Ovary (tissue), 9 donors: ENCODE results near the gene PKN2. TPM values are rescaled to one million over a fixed set of nuclear protein-coding genes. Genes with fewer than 3 reads are reported as not detected.

ENCODE experiments used
- DNase-seq, 5 donors: peaks; one replicate each; pipeline ENCODE4 v3.0.0-alpha.2; 2019 to 2020
- H3K27ac ChIP-seq, 2 donors: fragments of 200-600 bp; one replicate each; pipeline versions ENCODE4 v1.5.1 to v1.8.0; 2019 to 2022
- H3K27me3 ChIP-seq: fragments of 200-600 bp; one replicate; pipeline ENCODE4 v1.8.0; 2022
- H3K36me3 ChIP-seq: fragments of 200-600 bp; sonication (generic); one replicate; pipeline ENCODE4 v1.5.1; 2019
- H3K4me1 ChIP-seq: one replicate; pipeline ENCODE4 v1.8.1; 2013; ENCODE audit warnings: mild to moderate bottlenecking, moderate library complexity; ENCODE audit not compliant: insufficient read depth
- H3K4me3 ChIP-seq: fragments of 200-600 bp; sonication (generic); one replicate; pipeline ENCODE4 v1.5.1; 2017
- H3K9me3 ChIP-seq, 2 donors: fragments of 200-600 bp in 1 of 2; sonication (generic) in 1 of 2; one replicate each; pipeline versions ENCODE4 v1.5.1 to v1.8.1; 2013 to 2019; ENCODE audit warnings: mild to moderate bottlenecking in 1 of 2, moderate library complexity in 1 of 2
- CTCF ChIP-seq, 3 donors: fragments of 450-650 bp in 2 of 3; fragments of 200-600 bp in 1 of 3; IDR thresholded peaks; one replicate each; pipeline versions ENCODE4 v1.5.1 to v1.8.0; 2016 to 2022; ENCODE audit warnings: antibody characterized with exemption in 3 of 3, mild to moderate bottlenecking in 1 of 3
- EP300 ChIP-seq: sonication (generic); formaldehyde crosslinking; IDR thresholded peaks from one replicate; pipeline ENCODE4 v1.6.1; 2017; ENCODE audit warnings: antibody characterized with exemption
- POLR2A ChIP-seq: fragments of 450-650 bp; IDR thresholded peaks from one replicate; pipeline ENCODE4 v1.6.1; 2017; ENCODE audit warnings: antibody characterized with exemption, mild to moderate bottlenecking, moderate library complexity
- WGBS, 3 donors: extraction: QIAGEN DNeasy Blood & Tissue Kit in 1 of 3; methylation state at CpG; one replicate each; pipeline versions ENCODE4 v1.1.5 to v1.1.7; 2013 to 2017; 5-methylcytosine and 5-hydroxymethylcytosine counted together
- intact Hi-C, 4 donors: fragments of 100-400 bp; cut with DNase I; formaldehyde crosslinking; loops; one replicate each; pipeline versions ENCODE4 v1.11.0 to v1.15.1; 2022 to 2023
- polyA plus RNA-seq, 2 donors: library from polyadenylated mRNA; stranded (reverse); fragments of 200-250 nt in 1 of 2; fragments of 350-450 nt in 1 of 2; fragmentation: Illumina TruSeq in 1 of 2; extraction: RNeasy Lipid Tissue Mini Kit (QIAGEN cat#74804) in 1 of 2; gene quantifications; one replicate each; pipeline ENCODE4 v1.2.3, GENCODE V29; 2013 to 2014
- total RNA-seq, 7 donors: library from RNA; depleted of rRNA in 2 of 7; stranded (reverse); fragments of >200 nt in 2 of 7; fragmentation: NEBNext Ultra II Directional in 3 of 7; extraction: Animal tissue kit (Norgen Biotek cat#: 25700) in 3 of 7; gene quantifications; one replicate each; pipeline versions ENCODE4 v1.1.0 to v1.2.4, GENCODE V29; 2016 to 2023
- donor health status: DM: no; HTN: no; CAD: no; lungs with moderate emphysema.
- donor health status: DM: no; HTN: no; CAD: no.
- donor health status: Bipolar disorder and iron deficiency.
- donor health status: DM: yes; HTN: yes; CAD: no.
- donor health status: DM: no; HTN: no; CAD: no.
- donor health status: DM: yes; HTN: yes; CAD: no.

PKN2 gene
- total and polyA plus RNA-seq, 9 donors, result 17.8 to 58.9 (median 48.6) TPM

- Histone ChIP-seq H3K36me3 (no peaks in the 10 kb centered on the region), H3K27me3 (no peaks in the 10 kb centered on the region), H3K4me3 (no peak overlapping the region), H3K27ac (no peak overlapping the region), H3K4me1 (no peaks in the 10 kb centered on the region), H3K9me3 (no peaks in the 10 kb centered on the region)
- no peak for TF ChIP-seq POLR2A
- no peak for TF ChIP-seq EP300
- no peak for TF ChIP-seq CTCF (IDR thresholded peaks at IDR 0.05)
- no peak for DNase-seq
- intact Hi-C loops, result no loop called here
- 88 to 93% (median 92%) methylated on average over 2 of the region's 2 CpGs for WGBS, 3 donors
These were observed 99.1 kb downstream of the PKN2 start for GRCh38 chr1:88783145-88783544.

GRCh38 chr1:88784551-88784950 is 100.5 kb downstream of the PKN2 start:
- intact Hi-C loops, result no loop called here
- no peak for DNase-seq
- WGBS, 3 donors, result 97 to 98% (median 98%) methylated on average over 6 of the region's 6 CpGs
- Histone ChIP-seq H3K4me3 (no peak overlapping the region), H3K27ac (no peak overlapping the region), H3K27me3 (no peaks in the 10 kb centered on the region), H3K4me1 (no peaks in the 10 kb centered on the region), H3K9me3 (no peaks in the 10 kb centered on the region), H3K36me3 (no peaks in the 10 kb centered on the region)
- TF ChIP-seq EP300, result no peak
- no peak for TF ChIP-seq POLR2A
- TF ChIP-seq CTCF (IDR thresholded peaks at IDR 0.05), result no peak

GRCh38 chr1:88787023-88787903 is 103.2 kb downstream of the PKN2 start:
- no peaks in the 10 kb centered on the region for H3K4me1 ChIP-seq
- no peaks in the 10 kb centered on the region for H3K36me3 ChIP-seq
- intact Hi-C loops, result no loop called here
- 76 to 91% (median 85%) methylated on average over 3 of the region's 3 CpGs for WGBS, 3 donors
- DNase-seq, result no peak
- no peak overlapping the region for H3K27ac ChIP-seq
- TF ChIP-seq EP300 (no peak), CTCF (IDR thresholded peaks at IDR 0.05) (no peak), POLR2A (no peak)
- no peaks in the 10 kb centered on the region for H3K9me3 ChIP-seq
- H3K27me3 ChIP-seq, result no peaks in the 10 kb centered on the region
- H3K4me3 ChIP-seq, result no peak overlapping the region

- H3K4me1 ChIP-seq, result no peaks in the 10 kb centered on the region
- H3K9me3 ChIP-seq, result no peaks in the 10 kb centered on the region
- H3K27ac ChIP-seq, result no peak overlapping the region
- H3K27me3 ChIP-seq, result no peaks in the 10 kb centered on the region
- no peaks in the 10 kb centered on the region for H3K36me3 ChIP-seq
- no peak for TF ChIP-seq POLR2A
- TF ChIP-seq EP300, result no peak
- TF ChIP-seq CTCF (IDR thresholded peaks at IDR 0.05), result no peak
- WGBS, 3 donors, result 93 to 97% (median 96%) methylated on average over 4 of the region's 4 CpGs
- no peak overlapping the region for H3K4me3 ChIP-seq
- intact Hi-C loops, result no loop called here
- no peak for DNase-seq
These were observed 107.1 kb downstream of the PKN2 start for GRCh38 chr1:88791192-88791591.
